Stimulated activated CD8-positive, alpha-beta memory T cell treated with anti-CD3 and anti-CD28 coated beads, Interleukin-15, amount 100 ng/mL, for 4 hours (primary cell): Measurements from ENCODE around the gene CRB2.

Experiments
- DNase-seq, 2 donors: peaks; one replicate each; pipeline ENCODE4 v3.0.0-alpha.2; 2020; ENCODE audit warnings: low read depth in 2 of 2

The CRB2 gene

GRCh38 chr9:123364241-123364824 is 8.3 kb downstream of the CRB2 start:
- DNase-seq = no peak

- DNase-seq = no peak
Measured at GRCh38 chr9:123365287-123365880, 9.4 kb downstream of the CRB2 start.

DNA sequence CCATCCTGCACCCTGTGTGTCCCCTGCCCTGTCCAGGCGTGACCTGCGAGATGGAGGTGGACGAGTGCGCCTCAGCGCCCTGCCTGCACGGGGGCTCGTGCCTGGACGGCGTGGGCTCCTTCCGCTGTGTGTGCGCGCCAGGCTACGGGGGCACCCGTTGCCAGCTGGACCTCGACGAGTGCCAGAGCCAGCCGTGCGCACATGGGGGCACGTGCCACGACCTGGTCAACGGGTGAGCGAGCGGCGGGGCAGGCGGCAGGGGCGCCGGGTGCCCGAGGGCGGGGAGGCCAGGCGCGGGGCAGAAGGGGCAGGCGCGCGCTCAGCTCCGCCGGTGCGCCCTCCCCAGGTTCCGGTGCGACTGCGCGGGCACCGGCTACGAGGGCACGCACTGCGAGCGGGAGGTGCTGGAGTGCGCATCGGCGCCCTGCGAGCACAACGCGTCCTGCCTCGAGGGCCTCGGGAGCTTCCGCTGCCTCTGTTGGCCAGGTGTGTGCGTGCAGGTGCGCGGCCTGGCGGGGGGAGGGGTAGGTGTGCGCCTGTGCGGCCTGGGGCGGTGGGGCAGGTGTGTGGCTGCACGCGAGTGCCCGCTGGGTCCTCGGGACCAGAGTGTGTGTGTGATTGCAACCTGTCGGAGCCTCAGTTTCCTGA is 10.0 kb downstream of the CRB2 start:
- no peak for DNase-seq

DNA sequence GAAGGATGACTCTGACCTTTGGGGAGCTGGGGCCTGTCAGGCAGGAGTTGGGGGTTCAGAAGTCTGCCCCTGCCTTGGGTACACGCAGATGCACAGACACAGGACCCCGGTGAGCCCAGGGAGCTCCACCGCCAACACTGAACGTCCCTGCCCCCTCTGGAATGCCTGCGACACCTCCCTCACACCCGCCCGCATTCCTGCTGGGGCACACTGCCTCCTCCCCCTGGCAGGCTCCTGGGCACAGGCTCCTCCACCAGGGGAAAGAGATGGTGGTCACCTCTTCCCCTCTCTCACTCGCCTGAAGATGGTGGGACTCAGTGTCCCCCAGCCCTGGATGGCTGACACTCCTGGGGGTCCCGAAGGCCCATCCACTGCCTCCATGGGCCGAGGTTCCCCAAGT is 12.0 kb downstream of the CRB2 start:
- no peak for DNase-seq

GRCh38 chr9:123368536-123369153 is 12.6 kb downstream of the CRB2 start:
- no peak for DNase-seq

- no peak for DNase-seq
Measured at GRCh38 chr9:123369296-123369695, 13.3 kb downstream of the CRB2 start.

- no peak for DNase-seq
Measured at GRCh38 chr9:123370108-123370507, 14.1 kb downstream of the CRB2 start.

DNA sequence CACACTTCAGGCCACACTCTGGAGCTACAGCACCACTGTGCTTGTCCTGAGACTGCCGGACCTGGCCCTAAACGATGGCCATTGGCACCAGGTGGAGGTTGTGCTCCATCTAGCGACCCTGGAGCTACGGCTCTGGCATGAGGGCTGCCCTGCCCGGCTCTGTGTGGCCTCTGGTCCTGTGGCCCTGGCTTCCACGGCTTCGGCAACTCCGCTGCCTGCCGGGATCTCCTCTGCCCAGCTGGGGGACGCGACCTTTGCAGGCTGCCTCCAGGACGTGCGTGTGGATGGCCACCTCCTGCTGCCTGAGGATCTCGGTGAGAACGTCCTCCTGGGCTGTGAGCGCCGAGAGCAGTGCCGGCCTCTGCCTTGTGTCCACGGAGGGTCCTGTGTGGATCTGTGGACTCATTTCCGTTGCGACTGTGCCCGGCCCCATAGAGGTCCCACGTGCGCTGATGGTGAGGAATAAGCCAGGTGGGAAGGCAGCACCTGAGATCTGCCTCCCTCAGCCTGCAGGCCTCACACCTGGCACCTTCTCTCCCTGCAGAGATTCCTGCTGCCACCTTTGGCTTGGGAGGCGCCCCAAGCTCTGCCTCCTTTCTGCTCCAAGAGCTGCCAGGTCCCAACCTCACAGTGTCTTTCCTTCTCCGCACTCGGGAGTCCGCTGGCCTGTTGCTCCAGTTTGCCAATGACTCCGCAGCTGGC is 14.7 kb downstream of the CRB2 start:
- DNase-seq = no peak

- DNase-seq = no peak
Measured at GRCh38 chr9:123371228-123371584, 15.2 kb downstream of the CRB2 start.

- no peak for DNase-seq
Measured at GRCh38 chr9:123371805-123372590, 16.0 kb downstream of the CRB2 start.

DNA sequence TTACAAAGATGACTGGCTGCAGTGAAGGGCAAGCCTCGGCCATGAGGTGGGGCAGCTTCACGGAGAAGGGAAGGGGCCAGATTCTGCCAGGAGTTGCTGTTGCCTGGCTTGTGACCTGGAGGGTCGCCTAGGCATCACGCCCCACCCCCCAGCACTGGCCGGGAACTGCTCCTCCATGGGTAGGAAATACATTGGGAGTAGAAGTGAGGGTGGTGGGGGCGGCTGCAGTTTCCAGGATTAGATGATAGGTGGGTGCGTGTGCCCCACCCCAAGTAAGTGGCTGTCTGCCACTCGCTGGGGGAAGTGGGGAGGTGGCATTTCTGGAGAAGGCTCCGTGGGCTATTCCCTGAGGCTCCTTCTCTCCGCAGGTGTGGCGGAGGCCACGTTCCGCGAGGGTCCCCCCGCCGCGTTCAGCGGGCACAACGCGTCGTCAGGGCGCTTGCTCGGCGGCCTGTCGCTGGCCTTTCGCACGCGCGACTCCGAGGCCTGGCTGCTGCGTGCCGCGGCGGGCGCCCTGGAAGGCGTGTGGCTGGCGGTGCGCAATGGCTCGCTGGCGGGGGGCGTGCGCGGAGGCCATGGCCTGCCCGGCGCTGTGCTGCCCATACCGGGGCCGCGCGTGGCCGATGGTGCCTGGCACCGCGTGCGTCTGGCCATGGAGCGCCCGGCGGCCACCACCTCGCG is 16.9 kb downstream of the CRB2 start:
- no peak for DNase-seq

GRCh38 chr9:123373447-123373923 is 17.5 kb downstream of the CRB2 start:
- DNase-seq = no peak

GRCh38 chr9:123373946-123374345 is 17.9 kb downstream of the CRB2 start:
- DNase-seq = no peak

DNA sequence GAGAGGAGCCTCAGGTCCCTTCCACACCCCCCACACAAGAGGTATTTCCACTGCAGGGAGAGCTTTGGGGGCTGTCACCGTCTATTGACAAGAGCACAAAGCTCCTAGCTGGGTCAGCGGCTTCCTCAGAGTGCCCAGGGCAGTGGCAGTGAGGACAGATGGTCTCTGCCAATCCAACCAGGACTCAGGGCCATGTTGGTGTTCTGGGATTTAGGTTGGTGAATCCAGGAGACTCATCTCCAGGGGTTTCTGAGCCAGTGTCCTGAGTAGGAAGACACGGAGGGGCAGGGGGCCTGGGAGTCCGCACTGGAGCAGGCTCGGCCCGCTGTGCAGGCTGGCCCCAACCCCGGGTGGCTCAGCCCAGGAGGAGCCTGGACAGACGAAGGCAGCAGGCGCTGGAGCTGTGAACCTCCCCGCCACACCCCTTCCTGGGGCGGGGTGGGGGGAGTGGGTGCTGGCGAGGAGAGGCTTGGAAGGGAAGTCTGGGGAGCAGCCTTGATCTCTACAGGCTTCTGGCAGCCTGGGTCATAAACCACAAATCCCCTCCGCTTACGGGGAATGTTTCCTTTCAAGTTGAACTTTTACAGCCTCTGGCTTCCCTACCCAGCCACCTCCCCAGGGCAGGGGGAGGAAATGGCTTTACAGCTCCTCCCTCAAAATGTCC is 19.6 kb downstream of the CRB2 start:
- no peak for DNase-seq

DNA sequence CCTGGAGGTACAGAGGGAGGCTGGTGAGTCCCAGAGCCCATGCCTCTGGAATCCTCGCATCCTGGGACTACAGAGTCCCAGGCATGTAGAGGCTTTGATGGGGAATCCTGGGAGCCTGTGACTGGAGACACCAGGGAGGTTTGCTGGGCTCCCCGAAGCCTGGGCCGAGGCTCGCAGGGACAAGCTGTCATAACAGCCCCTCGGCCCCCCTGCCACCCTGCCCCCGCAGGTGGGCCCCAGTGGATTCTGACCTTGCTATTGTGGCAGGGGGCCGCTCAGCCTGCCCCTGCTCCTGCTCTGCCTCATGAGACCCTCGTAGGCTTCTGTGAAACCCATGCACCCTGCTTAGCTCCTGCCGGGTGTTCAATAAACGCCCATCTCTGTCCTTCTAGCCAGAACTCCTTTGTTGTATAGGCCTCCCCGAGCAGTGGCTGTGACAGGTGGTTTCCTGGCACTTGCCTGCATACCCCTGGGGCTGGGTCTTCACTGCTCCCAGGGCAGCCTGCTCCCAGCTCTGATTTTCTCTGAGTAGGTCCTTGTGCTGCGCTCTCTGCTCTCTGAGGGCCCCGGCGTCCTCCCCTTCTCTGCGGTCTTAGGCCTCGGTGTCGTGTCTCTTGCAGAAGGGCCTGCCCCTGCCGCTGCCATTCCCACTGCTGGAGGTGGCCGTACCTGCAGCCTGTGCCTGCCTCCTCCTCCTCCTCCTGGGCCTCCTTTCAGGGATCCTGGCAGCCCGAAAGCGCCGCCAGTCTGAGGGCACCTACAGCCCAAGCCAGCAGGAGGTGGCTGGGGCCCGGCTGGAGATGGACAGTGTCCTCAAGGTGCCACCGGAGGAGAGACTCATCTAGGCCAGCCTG is 20.4 kb downstream of the CRB2 start:
- no peak for DNase-seq

DNA sequence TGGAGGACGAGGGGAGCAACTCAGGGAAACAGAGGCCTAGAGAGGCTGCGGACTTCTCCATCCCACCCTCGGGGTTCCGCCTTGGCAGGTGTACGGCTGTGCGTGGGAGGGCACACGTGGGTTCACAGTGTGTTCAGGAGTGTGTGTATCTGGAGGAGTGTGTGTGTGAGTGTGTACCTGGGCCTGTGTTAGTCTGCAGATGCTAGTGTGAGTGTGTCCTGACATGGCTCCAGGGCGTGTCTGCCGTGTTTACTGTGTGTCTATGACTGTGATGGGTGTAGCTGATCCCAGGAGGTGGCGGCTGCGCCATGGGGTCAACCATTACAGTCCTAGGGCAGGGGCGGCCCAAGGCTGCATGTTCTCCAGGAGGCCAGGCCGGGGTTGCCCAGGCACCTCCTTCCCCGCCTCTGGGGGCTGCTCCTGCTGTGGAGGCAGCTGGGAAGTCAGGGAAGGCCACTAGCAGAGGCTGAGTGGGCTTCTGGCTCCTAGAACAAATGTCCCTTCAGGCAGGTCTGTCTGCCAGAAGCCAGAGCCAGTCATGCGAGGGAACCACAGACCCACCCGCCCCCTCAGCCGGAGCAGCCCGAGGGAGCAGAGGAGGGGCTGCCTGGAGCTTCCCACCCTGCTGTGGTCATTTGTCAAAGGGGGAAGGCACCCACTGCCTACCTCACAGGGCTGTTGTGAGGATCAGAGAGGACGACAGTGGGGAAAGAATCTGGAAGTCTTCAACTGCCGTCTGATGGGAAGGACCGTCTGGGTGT is 21.4 kb downstream of the CRB2 start:
- DNase-seq = no peak

- DNase-seq = no peak
Measured at GRCh38 chr9:123378025-123378424, 22.0 kb downstream of the CRB2 start.

DNA sequence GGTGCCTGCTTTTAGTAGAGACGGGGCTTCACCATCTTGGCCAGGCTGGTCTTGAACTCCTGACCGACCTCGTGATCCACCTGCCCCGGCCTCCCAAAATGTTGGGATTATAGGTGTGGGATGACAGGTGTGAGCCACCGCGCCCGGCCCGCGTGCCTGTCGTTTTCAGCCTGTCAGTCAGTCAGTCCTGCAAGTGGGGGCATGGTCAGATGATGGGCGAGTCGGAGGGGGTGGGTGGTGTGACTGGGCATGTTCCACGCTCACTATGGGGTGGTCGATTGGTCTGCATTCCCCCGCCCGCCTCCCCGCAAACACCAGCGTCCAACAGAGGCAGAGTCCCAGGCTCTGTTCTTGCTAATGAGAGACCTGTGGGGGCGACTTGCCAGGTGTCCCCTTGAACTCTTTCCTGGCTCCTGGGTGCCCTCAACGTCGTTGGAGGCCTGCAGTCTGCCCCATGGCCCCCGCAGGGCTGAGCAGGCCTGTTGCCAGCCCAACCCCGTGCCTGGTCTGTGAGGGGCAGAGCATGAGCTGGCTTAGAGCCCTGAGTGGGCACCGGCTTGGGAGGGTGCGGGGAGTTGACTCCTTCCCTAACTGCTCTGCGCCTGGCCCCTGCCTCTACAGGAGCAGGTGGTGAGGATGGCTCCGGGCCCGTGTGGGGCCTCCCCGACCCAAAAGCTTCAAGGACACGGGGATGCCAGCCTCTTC is 23.1 kb downstream of the CRB2 start:
- DNase-seq = no peak
